GM21515 (cell line): ENCODE results near the gene HRAS.

Experiments
- ATAC-seq: cut with Tn5 transposase; IDR thresholded peaks from one replicate; pipeline ENCODE4 v1.9.1; 2021; ENCODE audit not compliant: unreplicated experiment

The HRAS gene

GRCh38 chr11:514606-515005 is 20.8 kb downstream of the HRAS start:
- ATAC-seq = no peak

- ATAC-seq = no peak
These were observed 22.4 kb downstream of the HRAS start for GRCh38 chr11:512761-513595.

- ATAC-seq = no peak
These were observed 26.4 kb downstream of the HRAS start for GRCh38 chr11:508956-509355.

GRCh38 chr11:507727-508515 is 27.5 kb downstream of the HRAS start:
- no peak for ATAC-seq

GRCh38 chr11:506995-507726 is 28.2 kb downstream of the HRAS start, which contains the start of gene RNH1:
TSS of gene RNH1 (minus strand) at chr11:507242. CDS start at chr11:502162, 5,080 bp downstream.
- ATAC-seq = peak; percentile 31

- peak; percentile 62 for ATAC-seq
These were observed 29.0 kb downstream of the HRAS start for GRCh38 chr11:506238-506994.

- no peak for ATAC-seq
These were observed 30.4 kb downstream of the HRAS start for GRCh38 chr11:504994-505344.

- no peak for ATAC-seq
These were observed 31.1 kb downstream of the HRAS start for GRCh38 chr11:504053-504993.

- ATAC-seq = no peak
These were observed 32.0 kb downstream of the HRAS start for GRCh38 chr11:503179-503981.

- ATAC-seq = no peak
These were observed 32.8 kb downstream of the HRAS start for GRCh38 chr11:502288-503178.

GRCh38 chr11:501683-502287 is 33.6 kb downstream of the HRAS start:
- ATAC-seq = no peak

- ATAC-seq = no peak
These were observed 34.2 kb downstream of the HRAS start for GRCh38 chr11:501001-501682.

- no peak for ATAC-seq
These were observed 35.9 kb downstream of the HRAS start for GRCh38 chr11:499201-500076.

GRCh38 chr11:498297-499181 is 36.8 kb downstream of the HRAS start:
- ATAC-seq = no peak
